ENCODE results near the gene NRDE2. TPM values are rescaled to one million over a fixed set of nuclear protein-coding genes. Genes with fewer than 3 reads are reported as not detected.

Gene NRDE2
- total and polyA plus RNA-seq, 2 of the 4 experiments (the other 2 are of a cell fraction), result 4.5 to 9.3 TPM

DNA sequence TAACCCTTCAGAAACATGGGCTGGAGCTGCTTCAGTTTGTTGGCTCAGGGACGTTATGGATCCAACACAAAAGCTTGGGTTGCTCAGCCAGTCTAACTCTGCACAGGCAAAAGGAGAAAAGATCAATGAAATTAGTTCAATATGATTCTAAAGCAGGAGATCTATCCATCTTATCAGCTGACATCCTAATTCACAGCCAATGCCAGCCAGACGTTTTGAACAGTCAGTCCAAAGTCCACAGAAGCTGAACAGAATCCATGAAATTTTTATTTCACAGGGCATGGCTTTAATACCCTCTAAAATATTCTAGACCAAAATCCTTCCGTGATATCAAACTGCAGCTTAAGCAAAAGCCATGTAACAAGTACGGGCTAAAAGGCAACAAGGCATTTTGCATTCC lies 13.7 kb downstream of the NRDE2 start:
- H3K23ac ChIP-seq (ENCODE audit: low read depth, low read length), result no peak overlapping the region
- no peak overlapping the region for H2AFZ ChIP-seq (replicated peaks; ENCODE audit: low read length, poor library complexity)
- no peak overlapping the region for H3K4ac ChIP-seq (ENCODE audit: low read depth, low read length)
- no peak for TF ChIP-seq CTCF (conservative IDR thresholded peaks at IDR 0.05; ENCODE audit: low read depth, low read length)
- TF ChIP-seq RAD21 (IDR thresholded peaks at IDR 0.05; ENCODE audit: low read length), result no peak
- no peak for TF ChIP-seq MAFK (IDR thresholded peaks at IDR 0.05; ENCODE audit: low read depth, low read length)
- no peak for TF ChIP-seq SMC3 (IDR thresholded peaks at IDR 0.05; ENCODE audit: low read depth, low read length)
- TF ChIP-seq, protein P1, sequence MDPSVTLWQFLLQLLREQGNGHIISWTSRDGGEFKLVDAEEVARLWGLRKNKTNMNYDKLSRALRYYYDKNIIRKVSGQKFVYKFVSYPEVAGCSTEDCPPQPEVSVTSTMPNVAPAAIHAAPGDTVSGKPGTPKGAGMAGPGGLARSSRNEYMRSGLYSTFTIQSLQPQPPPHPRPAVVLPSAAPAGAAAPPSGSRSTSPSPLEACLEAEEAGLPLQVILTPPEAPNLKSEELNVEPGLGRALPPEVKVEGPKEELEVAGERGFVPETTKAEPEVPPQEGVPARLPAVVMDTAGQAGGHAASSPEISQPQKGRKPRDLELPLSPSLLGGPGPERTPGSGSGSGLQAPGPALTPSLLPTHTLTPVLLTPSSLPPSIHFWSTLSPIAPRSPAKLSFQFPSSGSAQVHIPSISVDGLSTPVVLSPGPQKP (IDR thresholded peaks at IDR 0.05; ENCODE audit: borderline replicate concordance, low read depth, low read length), result no peak
- no peak for TF ChIP-seq CEBPB (IDR thresholded peaks at IDR 0.05; ENCODE audit: low read depth, low read length)
- no peak for TF ChIP-seq MXI1 (IDR thresholded peaks at IDR 0.05; ENCODE audit: borderline replicate concordance, low read depth, low read length)
- no peak for TF ChIP-seq RCOR1 (IDR thresholded peaks at IDR 0.05; ENCODE audit: insufficient replicate concordance, low read length)
- no peak for TF ChIP-seq NFE2L2 (IDR thresholded peaks at IDR 0.05; ENCODE audit: low read depth, low read length)
- TF ChIP-seq CHD1 (IDR thresholded peaks at IDR 0.05; ENCODE audit: low read depth, low read length), result no peak
- no peak for TF ChIP-seq USF2 (IDR thresholded peaks at IDR 0.05; ENCODE audit: low read depth, low read length)
- H2AK9ac ChIP-seq (replicated peaks; ENCODE audit: low read depth, low read length, poor library complexity), result no peak overlapping the region
- no peak for ATAC-seq (ENCODE audit: low read depth)
- WGBS, 2 experiments (ENCODE audit: extremely low coverage in 2 of 2, insufficient read length in 1 of 2), result 67% methylated on average over 1 of the region's 4 CpGs; no CpG with 5 or more reads in 1 of the 2 experiments
- POLR2A ChIA-PET (ENCODE audit: unreplicated experiment), result no interaction called here
- H2BK20ac ChIP-seq (ENCODE audit: low read depth, low read length), result no peak overlapping the region
- H3K27ac ChIP-seq (ENCODE audit: insufficient read depth, low read length), result no peak overlapping the region
- H3K36me3 ChIP-seq (ENCODE audit: control insufficient read depth, insufficient read depth, low read length), result peaks cover 9% of the 10 kb centered on the region
- no peak overlapping the region for H3K14ac ChIP-seq (replicated peaks; ENCODE audit: low read depth, low read length)
- CTCF ChIA-PET, result interaction anchor here (0.6 to 1.4 kb wide), 3 partner anchors 13 to 968 kb away, joined by 3 to 7 read pairs (median 3); no protein-coding TSS in a partner anchor
- H3K79me1 ChIP-seq (ENCODE audit: low read depth in 1 of 2, low read length in 2 of 2), result peaks cover 12 to 18% of the 10 kb centered on the region in 2 experiments
- H3K4me2 ChIP-seq (ENCODE audit: low read depth, low read length), result no peak overlapping the region
- no peak overlapping the region for H2BK5ac ChIP-seq (ENCODE audit: low read depth, low read length, poor library complexity, severe bottlenecking)
- DNase-seq, result no peak
- no peaks in the 10 kb centered on the region for H3K9me3 ChIP-seq (ENCODE audit: control insufficient read depth, insufficient read depth, low read length)
- H2BK15ac ChIP-seq (ENCODE audit: low read depth, low read length), result no peak overlapping the region
- no peaks in the 10 kb centered on the region for H3K27me3 ChIP-seq (ENCODE audit: control insufficient read depth, insufficient read depth, low read length)
- no peak overlapping the region for H3K4me3 ChIP-seq (ENCODE audit: insufficient read depth, low read depth, low read length)
- no peaks in the 10 kb centered on the region; the same call in 1 of the 2 replicates for H4K20me1 ChIP-seq (ENCODE audit: insufficient read depth, low read length)
- no peak overlapping the region for H2BK120ac ChIP-seq (ENCODE audit: low read depth, low read length)
- no peak overlapping the region for H4K5ac ChIP-seq (ENCODE audit: low read depth, low read length)
- no peak overlapping the region for H4K8ac ChIP-seq (ENCODE audit: low read depth in 2 of 2, low read length in 2 of 2)
- intact Hi-C loops (cut with micrococcal nuclease) (no loop called here), in situ Hi-C loops (cut with MboI; ENCODE audit: low sequenced_read_pairs) (no loop called here), dilution Hi-C loops (cut with HindIII; ENCODE audit: low sequenced_read_pairs, unreplicated experiment) (no loop called here)
- no peaks in the 10 kb centered on the region for H3K9me1 ChIP-seq (ENCODE audit: insufficient read depth, low read length)
- no peak overlapping the region for H3K18ac ChIP-seq (ENCODE audit: low read depth, low read length)
- no peak overlapping the region for H3K9ac ChIP-seq (ENCODE audit: low read depth, low read length)
- no peak overlapping the region for H3K56ac ChIP-seq (ENCODE audit: extremely low read depth, insufficient read depth, low read length)
- no TSS peak for BruUV-seq (replicated peaks)
- H4K91ac ChIP-seq (ENCODE audit: insufficient read depth, low read depth, low read length), result no peak overlapping the region
- H2AK5ac ChIP-seq (ENCODE audit: low read depth, low read length), result no peak overlapping the region
- no peaks in the 10 kb centered on the region for H3K4me1 ChIP-seq (ENCODE audit: control insufficient read depth, insufficient read depth, low read length)

All from IMR-90 (cell line).